GM12878 (cell line): ENCODE data around the gene PGBD4. TPM values are rescaled to one million over a fixed set of nuclear protein-coding genes. Genes with fewer than 3 reads are reported as not detected.

Source experiments
- ATAC-seq: fragments of 200-7000 bp; cut with Tn5 transposase; 3 replicates; pipeline ENCODE4 v1.9.1; 2020; ENCODE audit warnings: mild to moderate bottlenecking, moderate library complexity
- BruUV-seq: library from RNA; stranded (reverse); fragments of 400-500 nt; replicated peaks from 2 replicates; lab custom pipeline; 2021; lab: Mats Ljungman, UMichigan
- CTCF ChIA-PET: fragments of 300-600 bp; sonication (Branson Sonifier 250); formaldehyde crosslinking; extraction: SDS; loops from one replicate; lab custom pipeline; 2021; ENCODE audit warnings: inconsistent platforms; lab: Yijun Ruan, JAX
- POLR2A ChIA-PET: fragments of 350-600 bp; formaldehyde crosslinking; extraction: SDS; loops from one replicate; lab custom pipeline; 2021; ENCODE audit warnings: inconsistent platforms; lab: Charles Lee
- RAD21 ChIA-PET: fragments of 300-600 bp; sonication (Branson Sonifier 250); formaldehyde crosslinking; loops from one replicate; lab custom pipeline; 2023; ENCODE audit warnings: antibody characterized with exemption; ENCODE audit not compliant: unreplicated experiment; lab: Charles Lee
- SMC1A ChIA-PET: fragments of 300-600 bp; sonication (Branson Sonifier 250); formaldehyde crosslinking; loops from one replicate; lab custom pipeline; 2023; ENCODE audit not compliant: unreplicated experiment, uncharacterized antibody; lab: Charles Lee
- DNase-seq: peaks from one replicate; pipeline ENCODE4 v3.0.0-alpha.2; 2011; ENCODE audit warnings: low read depth, low spot score
- FAIRE-seq: peaks from 3 replicates; lab custom pipeline; 2011; peaks lifted over from hg19 to GRCh38; lab: Jason Lieb, UNC
- H2AFZ ChIP-seq: 2 replicates; pipeline ENCODE4 v1.6.0; 2011; ENCODE audit warnings: low read depth, low read length, control low read depth; ENCODE audit not compliant: control insufficient read depth
- H3K27ac ChIP-seq: 2 replicates; pipeline ENCODE4 v1.5.1; 2011; ENCODE audit warnings: control low read depth; ENCODE audit not compliant: control insufficient read depth, insufficient read depth
- H3K27me3 ChIP-seq, 2 experiments: replicated peaks in 1 of 2; 2 replicates each; pipeline versions ENCODE4 v1.6.0 to v1.6.1; 2011; ENCODE audit warnings: low read length in 1 of 2; ENCODE audit not compliant: control insufficient read depth in 2 of 2, insufficient read depth in 2 of 2
- H3K36me3 ChIP-seq, 2 experiments: 2 replicates each; pipeline ENCODE4 v1.5.1; 2011; ENCODE audit warnings: low read length in 1 of 2; ENCODE audit not compliant: control insufficient read depth in 2 of 2, insufficient read depth in 2 of 2
- H3K4me1 ChIP-seq: 2 replicates; pipeline ENCODE4 v1.6.1; 2011; ENCODE audit warnings: mild to moderate bottlenecking, low read length, moderate library complexity, mixed read lengths; ENCODE audit not compliant: control insufficient read depth, insufficient read depth
- H3K4me2 ChIP-seq: 2 replicates; pipeline ENCODE4 v1.6.0; 2011; ENCODE audit warnings: control low read depth; ENCODE audit not compliant: control insufficient read depth, insufficient read depth
- H3K4me3 ChIP-seq: fragments of 200-600 bp; sonication (generic); 2 replicates; pipeline ENCODE4 v1.5.1; 2016
- H3K79me2 ChIP-seq: 2 replicates; pipeline ENCODE4 v1.6.0; 2011; ENCODE audit warnings: low read length; ENCODE audit not compliant: control insufficient read depth, insufficient read depth
- H3K9ac ChIP-seq: 2 replicates; pipeline ENCODE4 v1.8.0; 2011; ENCODE audit warnings: low read length, control low read depth, mixed read lengths; ENCODE audit not compliant: control insufficient read depth, insufficient read depth
- H3K9me3 ChIP-seq: replicated peaks from 3 replicates; pipeline ENCODE4 v1.5.1; 2011; ENCODE audit warnings: mild to moderate bottlenecking, low read length; ENCODE audit not compliant: control insufficient read depth, insufficient read depth
- H4K20me1 ChIP-seq: 2 replicates; pipeline ENCODE4 v1.6.0; 2011; ENCODE audit not compliant: control insufficient read depth, insufficient read depth
- CHD1 ChIP-seq: IDR thresholded peaks from 2 replicates; pipeline ENCODE4 v1.6.1; 2012; ENCODE audit warnings: low read depth, low read length, improper control_type of control experiment
- EZH2 ChIP-seq: IDR thresholded peaks from 2 replicates; pipeline ENCODE4 v1.6.1; 2012; ENCODE audit warnings: low read depth, mild to moderate bottlenecking, control low read depth, inconsistent platforms, low read length, borderline replicate concordance; ENCODE audit not compliant: control insufficient read depth
- FOXK2 ChIP-seq: fragments of 450-650 bp; IDR thresholded peaks from 2 replicates; pipeline ENCODE4 v1.6.1; 2017; ENCODE audit warnings: mild to moderate bottlenecking, moderate library complexity
- HSF1 ChIP-seq: fragments of 150-350 bp; IDR thresholded peaks from 2 replicates; pipeline ENCODE4 v1.6.1; 2014; ENCODE audit warnings: mild to moderate bottlenecking, low read depth, low read length
- MTA2 ChIP-seq: fragments of 450-650 bp; IDR thresholded peaks from 2 replicates; pipeline ENCODE4 v1.6.1; 2016; ENCODE audit warnings: low read depth, mild to moderate bottlenecking, moderate library complexity
- ZBTB4 ChIP-seq: fragments of 450-650 bp; formaldehyde crosslinking; IDR thresholded peaks from 2 replicates; pipeline ENCODE4 v1.4.0; 2022; ENCODE audit warnings: mild to moderate bottlenecking, moderate library complexity
- WGBS: methylation state at CpG from one replicate; pipeline ENCODE4 v1.1.6; 2016; ENCODE audit warnings: low lambda C conversion rate; ENCODE audit not compliant: insufficient replicate concordance, insufficient coverage; ENCODE audit errors: missing lambda C conversion rate; 5-methylcytosine and 5-hydroxymethylcytosine counted together
- in situ Hi-C: fragments of 300-500 bp; cut with MboI; formaldehyde crosslinking; loops from 9 replicates; pipeline ENCODE4 v1.14.3; 2018; ENCODE audit warnings: mixed read lengths
- intact Hi-C: fragments of 100-400 bp; cut with micrococcal nuclease; formaldehyde crosslinking; loops from one replicate; pipeline ENCODE4 v1.14.2; 2022; ENCODE audit not compliant: unreplicated experiment
- polyA plus RNA-seq, 11 experiments: library from polyadenylated mRNA; depleted of rRNA in 4 of 11; unstranded in 6 of 11; stranded (reverse) in 5 of 11; fragments of >200 nt; fragmentation: Nextera tagmentation in 4 of 11; fragmentation: Illumina TruSeq in 1 of 11; extraction: Ambion mirVana in 4 of 11; extraction: Trizol in 1 of 11; gene quantifications; 1 replicate in 1 of 11; 2 replicates in 10 of 11; pipeline versions ENCODE4 v1.2.1 to v1.2.3, GENCODE V29; 2011 to 2016; ENCODE audit warnings: inconsistent platforms in 2 of 11, missing spikeins in 2 of 11, low read depth in 1 of 11
- total RNA-seq, 4 experiments: library from RNA; depleted of rRNA in 3 of 4; stranded (reverse); fragments of >200 nt in 3 of 4; fragmentation: Illumina TruSeq in 1 of 4; extraction: Trizol in 1 of 4; gene quantifications; 2 replicates each; pipeline versions ENCODE4 v1.2.1 to v1.2.3, GENCODE V29; 2013 to 2021

Gene PGBD4
- total and polyA plus RNA-seq, 10 of the 15 experiments (the other 5 are each of a cell fraction or from before 2014, with no cell fraction given) = 1.2 to 5.8 (median 2.8) TPM

GRCh38 chr15:34064438-34064837, 37.4 kb upstream of the PGBD4 start (continued):
- TF ChIP-seq HSF1 (no peak), CHD1 (no peak), EZH2 (no peak), FOXK2 (no peak)

- no TSS peak for BruUV-seq
- FAIRE-seq = no peak
These were observed 36.6 kb upstream of the PGBD4 start for GRCh38 chr15:34065261-34065660.

More at GRCh38 chr15:34065261-34065660, 36.6 kb upstream of the PGBD4 start:
- TF ChIP-seq MTA2 = no peak
- no peak for TF ChIP-seq ZBTB4 (CRISPR knock-in tag)
- ChIA-PET POLR2A (no interaction called here), SMC1A (interaction anchor here (0.5 to 1.4 kb wide), 2 partner anchors 42 to 143 kb away, joined by 3 read pairs; no protein-coding TSS in a partner anchor), CTCF (interaction anchor here (0.7 to 1.3 kb wide), 3 partner anchors 30 to 522 kb away, joined by 3 read pairs; no protein-coding TSS in a partner anchor), RAD21 (interaction anchor here (1.2 kb wide), 1 partner anchor 145 kb away, joined by 3 read pairs; the partner anchor contains the start of gene KATNBL1)
- intact Hi-C loops = loop anchor here (10.0 kb wide), 1 partner anchor 520 kb away; the partner anchor contains the start of gene GOLGA8B
- no peak overlapping the region for H3K4me2 ChIP-seq
- 85% methylated on average over 3 of the region's 3 CpGs for WGBS
- no peaks in the 10 kb centered on the region for H3K9me3 ChIP-seq
- no peaks in the 10 kb centered on the region for H3K27me3 ChIP-seq
- ATAC-seq (no peak), DNase-seq (no peak)
- H3K27ac ChIP-seq = no peak overlapping the region
- H3K36me3 ChIP-seq = no peaks in the 10 kb centered on the region
- no peaks in the 10 kb centered on the region for H3K79me2 ChIP-seq
- H2AFZ ChIP-seq = no peak overlapping the region
- in situ Hi-C loops = loop anchor here (5.0 to 25.0 kb wide), 2 partner anchors 152 to 522 kb away; partner anchors contain the start of gene GOLGA8B
- H3K4me1 ChIP-seq = no peaks in the 10 kb centered on the region
- no peak overlapping the region for H3K9ac ChIP-seq
- no peak overlapping the region for H3K4me3 ChIP-seq
- H4K20me1 ChIP-seq = no peaks in the 10 kb centered on the region
